B cell (primary cell): ENCODE results near the gene ACSF2. TPM values are rescaled to one million over a fixed set of nuclear protein-coding genes. Genes with fewer than 3 reads are reported as not detected.

Experiments
- ATAC-seq: fragments of 200-7000 bp; cut with Tn5 transposase; one replicate; pipeline ENCODE4 v1.10.0; 2021; ENCODE audit warnings: low read depth, mild to moderate bottlenecking, moderate number of reproducible peaks, moderate library complexity
- CTCF ChIA-PET: fragments of 350-600 bp; sonication (Branson Sonifier 250); formaldehyde crosslinking; loops from one replicate; lab custom pipeline; 2021; ENCODE audit warnings: antibody characterized with exemption, inconsistent platforms; lab: Charles Lee
- POLR2A ChIA-PET: fragments of 350-600 bp; sonication (Branson Sonifier 250); formaldehyde crosslinking; loops from one replicate; lab custom pipeline; 2021; ENCODE audit warnings: antibody characterized with exemption; lab: Charles Lee
- DNase-seq: peaks from one replicate; pipeline ENCODE4 v3.0.0; 2013
- H2AFZ ChIP-seq: 2 replicates; pipeline ENCODE4 v1.6.1; 2012; ENCODE audit warnings: mild to moderate bottlenecking, low read depth, low read length; ENCODE audit not compliant: insufficient read depth, poor library complexity, severe bottlenecking
- H3K27ac ChIP-seq, 2 donors: 1 replicate in 1 of 2; 2 replicates in 1 of 2; pipeline ENCODE4 v1.5.1; 2012 to 2013; ENCODE audit warnings: low read length in 2 of 2, mild to moderate bottlenecking in 2 of 2, moderate library complexity in 1 of 2
- H3K27me3 ChIP-seq, 4 experiments: fragments of 200-600 bp in 1 of 4; sonication (generic) in 1 of 4; replicated peaks in 1 of 4; 1 replicate in 2 of 4; 2 replicates in 2 of 4; pipeline versions ENCODE4 v1.6.1 to v1.7.0; 2013 to 2016; ENCODE audit warnings: low read length in 3 of 4, mild to moderate bottlenecking in 2 of 4, mixed read lengths in 1 of 4, moderate library complexity in 1 of 4; ENCODE audit not compliant: insufficient read depth in 4 of 4, control insufficient read depth in 3 of 4; ENCODE audit errors: control extremely low read depth in 1 of 4
- H3K36me3 ChIP-seq, 2 experiments: replicated peaks in 1 of 2; 1 replicate in 1 of 2; 2 replicates in 1 of 2; pipeline versions ENCODE4 v1.6.1 to v1.7.1; 2013; ENCODE audit warnings: low read length in 1 of 2; ENCODE audit not compliant: insufficient read depth in 2 of 2, control insufficient read depth in 1 of 2; ENCODE audit errors: control extremely low read depth in 1 of 2, extremely low read depth in 1 of 2
- H3K4me1 ChIP-seq, 2 donors: fragments of 200-600 bp in 1 of 2; sonication (generic) in 1 of 2; 1 replicate in 1 of 2; 2 replicates in 1 of 2; pipeline versions ENCODE4 v1.5.1 to v1.6.1; 2013 to 2017; ENCODE audit warnings: low read length in 2 of 2; ENCODE audit not compliant: control insufficient read depth in 2 of 2, insufficient read depth in 2 of 2
- H3K4me2 ChIP-seq: replicated peaks from 2 replicates; pipeline ENCODE3; 2012; ENCODE audit warnings: mild to moderate bottlenecking, low read depth, low read length; ENCODE audit not compliant: poor library complexity, severe bottlenecking
- H3K4me3 ChIP-seq, 5 experiments: fragments of 200-600 bp in 1 of 5; sonication (generic) in 1 of 5; 1 replicate in 3 of 5; 2 replicates in 2 of 5; pipeline versions ENCODE4 v1.5.1 to v1.7.0; 2011 to 2016; ENCODE audit warnings: low read length in 4 of 5, mild to moderate bottlenecking in 4 of 5, low read depth in 2 of 5, control low read depth in 1 of 5, moderate library complexity in 1 of 5; ENCODE audit not compliant: insufficient read depth in 1 of 5; ENCODE audit errors: control extremely low read depth in 1 of 5, extremely low read depth in 1 of 5
- H3K79me2 ChIP-seq: fragments of 200-600 bp; sonication (generic); one replicate; pipeline ENCODE4 v1.6.0; 2016; ENCODE audit warnings: low read length; ENCODE audit not compliant: control insufficient read depth, insufficient read depth
- H3K9ac ChIP-seq: fragments of 200-600 bp; sonication (generic); 2 replicates; pipeline ENCODE4 v1.6.1; 2017; ENCODE audit warnings: mild to moderate bottlenecking, low read length, moderate library complexity
- H3K9me3 ChIP-seq, 3 donors: one replicate each; pipeline versions ENCODE4 v1.6.1 to v1.7.1; 2013; ENCODE audit warnings: low read length in 2 of 3; ENCODE audit not compliant: control insufficient read depth in 2 of 3, insufficient read depth in 1 of 3; ENCODE audit errors: control extremely low read depth in 1 of 3
- H4K20me1 ChIP-seq: 2 replicates; pipeline ENCODE4 v1.6.0; 2012; ENCODE audit warnings: mild to moderate bottlenecking, low read length; ENCODE audit not compliant: insufficient read depth, control insufficient read depth, poor library complexity, severe bottlenecking
- H3K27ac Mint-ChIP-seq: one replicate; pipeline ENCODE4 v1.8.0; 2021; ENCODE audit warnings: mixed read lengths
- H3K27me3 Mint-ChIP-seq: one replicate; pipeline ENCODE4 v1.8.0; 2021; ENCODE audit warnings: mixed read lengths
- H3K4me1 Mint-ChIP-seq: one replicate; pipeline ENCODE4 v1.8.0; 2021; ENCODE audit warnings: mixed read lengths
- H3K4me3 Mint-ChIP-seq: one replicate; pipeline ENCODE4 v1.8.0; 2021; ENCODE audit warnings: mixed read lengths
- H3K9me3 Mint-ChIP-seq: one replicate; pipeline ENCODE4 v1.8.0; 2022; ENCODE audit warnings: mixed read lengths; ENCODE audit not compliant: insufficient read depth
- EZH2 ChIP-seq: IDR thresholded peaks from 2 replicates; pipeline ENCODE4 v1.6.1; 2012; ENCODE audit warnings: borderline replicate concordance, low read depth, mild to moderate bottlenecking, moderate library complexity, low read length; ENCODE audit not compliant: insufficient read depth, poor library complexity, severe bottlenecking
- WGBS: methylation state at CpG from one replicate; pipeline ENCODE4 v1.1.5; 2013; ENCODE audit warnings: missing lambda C conversion rate; ENCODE audit not compliant: insufficient coverage; 5-methylcytosine and 5-hydroxymethylcytosine counted together
- intact Hi-C: fragments of 100-400 bp; cut with micrococcal nuclease; formaldehyde crosslinking; loops from one replicate; pipeline ENCODE4 v1.10.0; 2022
- polyA plus RNA-seq: library from polyadenylated mRNA; depleted of rRNA; stranded (reverse); fragments of >200 nt; gene quantifications from 2 replicates; pipeline ENCODE4 v1.2.3, GENCODE V29; 2012
- total RNA-seq, 2 donors: library from RNA; stranded (reverse); fragments of 120-200 nt in 1 of 2; gene quantifications; 1 replicate in 1 of 2; 2 replicates in 1 of 2; pipeline versions ENCODE4 v1.2.3 to v1.2.4, GENCODE V29; 2013 to 2022
- TF ChIP-seq, protein P1 (sequence below): fragments of 200-600 bp; IDR thresholded peaks from one replicate; pipeline ENCODE4 v1.8.0; 2022; ENCODE audit warnings: antibody characterized with exemption, mild to moderate bottlenecking

ACSF2 gene
- total and polyA plus RNA-seq, 2 donors (not counting 1 experiment from before 2014, with no cell fraction given), result 59.6 to 66.1 TPM

DNA sequence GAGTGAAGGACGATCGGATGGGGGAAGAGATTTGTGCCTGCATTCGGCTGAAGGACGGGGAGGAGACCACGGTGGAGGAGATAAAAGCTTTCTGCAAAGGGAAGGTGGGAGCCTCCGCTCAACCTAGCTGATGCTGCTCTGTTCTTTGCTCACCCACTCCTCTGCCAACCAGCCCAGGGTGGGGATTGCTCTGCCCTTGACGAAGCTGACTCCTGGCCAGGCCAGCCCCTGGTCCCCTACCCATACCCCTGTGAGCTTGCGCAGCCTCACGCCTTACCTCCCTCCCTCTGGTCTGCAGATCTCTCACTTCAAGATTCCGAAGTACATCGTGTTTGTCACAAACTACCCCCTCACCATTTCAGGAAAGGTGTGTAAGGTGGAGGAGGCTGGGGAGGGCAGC, 47.9 kb downstream of the ACSF2 start:
- H3K4me2 ChIP-seq, result no peak overlapping the region
- no peak overlapping the region for H3K27ac ChIP-seq
- no peak overlapping the region for H3K9ac ChIP-seq
- DNase-seq (no peak), ATAC-seq (no peak)
- no peak overlapping the region for H3K4me3 ChIP-seq
- H3K4me1 ChIP-seq, result peaks cover 13 to 19% of the 10 kb centered on the region in 2 donors
- H3K27me3 ChIP-seq, result peaks cover 0 to 21% (median 5%) of the 10 kb centered on the region in 4 experiments
- ChIA-PET CTCF (interaction anchor here (1.6 to 2.9 kb wide), 2 partner anchors 76 to 83 kb away, joined by 3 to 6 read pairs; partner anchors contain the start of gene LRRC59), POLR2A (no interaction called here)
- Mint-ChIP-seq H3K27me3 (peaks cover 3% of the 10 kb centered on the region), H3K27ac (no peak overlapping the region), H3K4me3 (no peak overlapping the region), H3K9me3 (no peaks in the 10 kb centered on the region), H3K4me1 (peaks cover 11% of the 10 kb centered on the region)
- 94% methylated on average over 7 of the region's 11 CpGs for WGBS
- no peak overlapping the region for H2AFZ ChIP-seq
- TF ChIP-seq EZH2, result no peak
- TF ChIP-seq, protein P1, sequence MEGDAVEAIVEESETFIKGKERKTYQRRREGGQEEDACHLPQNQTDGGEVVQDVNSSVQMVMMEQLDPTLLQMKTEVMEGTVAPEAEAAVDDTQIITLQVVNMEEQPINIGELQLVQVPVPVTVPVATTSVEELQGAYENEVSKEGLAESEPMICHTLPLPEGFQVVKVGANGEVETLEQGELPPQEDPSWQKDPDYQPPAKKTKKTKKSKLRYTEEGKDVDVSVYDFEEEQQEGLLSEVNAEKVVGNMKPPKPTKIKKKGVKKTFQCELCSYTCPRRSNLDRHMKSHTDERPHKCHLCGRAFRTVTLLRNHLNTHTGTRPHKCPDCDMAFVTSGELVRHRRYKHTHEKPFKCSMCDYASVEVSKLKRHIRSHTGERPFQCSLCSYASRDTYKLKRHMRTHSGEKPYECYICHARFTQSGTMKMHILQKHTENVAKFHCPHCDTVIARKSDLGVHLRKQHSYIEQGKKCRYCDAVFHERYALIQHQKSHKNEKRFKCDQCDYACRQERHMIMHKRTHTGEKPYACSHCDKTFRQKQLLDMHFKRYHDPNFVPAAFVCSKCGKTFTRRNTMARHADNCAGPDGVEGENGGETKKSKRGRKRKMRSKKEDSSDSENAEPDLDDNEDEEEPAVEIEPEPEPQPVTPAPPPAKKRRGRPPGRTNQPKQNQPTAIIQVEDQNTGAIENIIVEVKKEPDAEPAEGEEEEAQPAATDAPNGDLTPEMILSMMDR, result no peak
- H3K36me3 ChIP-seq, result peaks cover 0 to 2% of the 10 kb centered on the region in 2 experiments
- no peaks in the 10 kb centered on the region for H3K79me2 ChIP-seq
- peaks cover 0 to 6% (median 0%) of the 10 kb centered on the region in 3 donors for H3K9me3 ChIP-seq
- intact Hi-C loops, result no loop called here
- H4K20me1 ChIP-seq, result no peaks in the 10 kb centered on the region

DNA sequence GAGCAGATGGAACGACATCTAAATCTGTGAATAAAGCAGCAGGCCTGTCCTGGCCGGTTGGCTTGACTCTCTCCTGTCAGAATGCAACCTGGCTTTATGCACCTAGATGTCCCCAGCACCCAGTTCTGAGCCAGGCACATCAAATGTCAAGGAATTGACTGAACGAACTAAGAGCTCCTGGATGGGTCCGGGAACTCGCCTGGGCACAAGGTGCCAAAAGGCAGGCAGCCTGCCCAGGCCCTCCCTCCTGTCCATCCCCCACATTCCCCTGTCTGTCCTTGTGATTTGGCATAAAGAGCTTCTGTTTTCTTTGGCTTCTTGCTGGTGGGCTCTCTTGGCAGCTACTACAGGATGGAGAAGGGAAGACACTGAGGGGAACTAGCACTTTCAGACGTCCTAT, 48.5 kb downstream of the ACSF2 start:
- H3K4me1 Mint-ChIP-seq, result peaks cover 13% of the 10 kb centered on the region
- H3K9me3 Mint-ChIP-seq, result no peaks in the 10 kb centered on the region
- no peak overlapping the region for H3K4me3 Mint-ChIP-seq
- no peak for TF ChIP-seq EZH2
- TF ChIP-seq, protein P1, result no peak
- ATAC-seq (no peak), DNase-seq (no peak)
- no peaks in the 10 kb centered on the region for H4K20me1 ChIP-seq
- peaks cover 7 to 18% of the 10 kb centered on the region in 2 donors for H3K4me1 ChIP-seq
- H3K27me3 ChIP-seq, result peaks cover 0 to 15% (median 2%) of the 10 kb centered on the region in 4 experiments
- peaks cover 0 to 2% (median 0%) of the 10 kb centered on the region in 3 donors for H3K9me3 ChIP-seq
- no peak overlapping the region for H3K4me2 ChIP-seq
- no peak overlapping the region for H3K27ac ChIP-seq
- H2AFZ ChIP-seq, result no peak overlapping the region
- WGBS, result 93% methylated on average over 3 of the region's 6 CpGs
- no peak overlapping the region for H3K27ac Mint-ChIP-seq
- ChIA-PET POLR2A (no interaction called here), CTCF (interaction anchor here (1.5 to 2.9 kb wide), 3 partner anchors 77 to 112 kb away, joined by 3 to 6 read pairs (median 3); partner anchors contain the start of gene LRRC59)
- no peaks in the 10 kb centered on the region for H3K79me2 ChIP-seq
- intact Hi-C loops, result no loop called here
- H3K36me3 ChIP-seq, result peaks cover 0 to 2% of the 10 kb centered on the region in 2 experiments
- no peak overlapping the region for H3K4me3 ChIP-seq
- no peak overlapping the region for H3K9ac ChIP-seq
- peaks cover 3% of the 10 kb centered on the region for H3K27me3 Mint-ChIP-seq
